HG02588 (cell line): ENCODE measurements around the gene CLIC3.

Source experiments
- ATAC-seq: cut with Tn5 transposase; IDR thresholded peaks from one replicate; pipeline ENCODE4 v1.9.1; 2021; ENCODE audit warnings: mild to moderate bottlenecking, moderate library complexity; ENCODE audit not compliant: unreplicated experiment

The CLIC3 gene

GRCh38 chr9:136983167-136983566 is 13.2 kb downstream of the CLIC3 start:
- ATAC-seq: no peak

- ATAC-seq: no peak
These were observed 13.9 kb downstream of the CLIC3 start, which contains the start of gene LCNL1 for GRCh38 chr9:136982232-136983051. LCNL1 (plus strand) TSS chr9:136982993; CDS start chr9:136983587, 594 bp downstream.

- no peak for ATAC-seq
These were observed 14.7 kb downstream of the CLIC3 start for GRCh38 chr9:136981588-136982231.

- no peak for ATAC-seq
These were observed 15.5 kb downstream of the CLIC3 start for GRCh38 chr9:136980669-136981478.

GRCh38 chr9:136979769-136980587 is 16.4 kb downstream of the CLIC3 start:
- no peak for ATAC-seq

GRCh38 chr9:136978865-136979544 is 17.4 kb downstream of the CLIC3 start:
- no peak for ATAC-seq

- no peak for ATAC-seq
These were observed 18.1 kb downstream of the CLIC3 start for GRCh38 chr9:136978073-136978864.

GRCh38 chr9:136977649-136978072 is 18.7 kb downstream of the CLIC3 start:
- ATAC-seq: no peak

- no peak for ATAC-seq
These were observed 19.1 kb downstream of the CLIC3 start, which contains the start of gene PTGDS for GRCh38 chr9:136977223-136977622. PTGDS (plus strand) TSS chr9:136977504; CDS start chr9:136977579, 75 bp downstream.

GRCh38 chr9:136975644-136976043 is 20.7 kb downstream of the CLIC3 start:
- ATAC-seq: no peak

GRCh38 chr9:136974817-136975535 is 21.4 kb downstream of the CLIC3 start:
- no peak for ATAC-seq

- no peak for ATAC-seq
These were observed 22.4 kb downstream of the CLIC3 start for GRCh38 chr9:136973618-136974617.

GRCh38 chr9:136972743-136973142 is 23.6 kb downstream of the CLIC3 start:
- no peak for ATAC-seq

GRCh38 chr9:136972335-136972734 is 24.0 kb downstream of the CLIC3 start:
- ATAC-seq: no peak

GRCh38 chr9:136971746-136972145 is 24.6 kb downstream of the CLIC3 start:
- ATAC-seq: no peak

- ATAC-seq: no peak
These were observed 26.0 kb downstream of the CLIC3 start for GRCh38 chr9:136970361-136970760.

- ATAC-seq: no peak
These were observed 26.6 kb downstream of the CLIC3 start for GRCh38 chr9:136969774-136970173.
